GM12891 (cell line): ENCODE results near the gene CDK5RAP2.

Source experiments
- DNase-seq: peaks from one replicate; pipeline ENCODE4 v3.0.0; 2011; ENCODE audit warnings: low spot score; ENCODE audit not compliant: insufficient read length
- FAIRE-seq: peaks from 2 replicates; lab custom pipeline; 2011; peaks lifted over from hg19 to GRCh38; lab: Jason Lieb, UNC
- PAX5 ChIP-seq: IDR thresholded peaks from 2 replicates; pipeline ENCODE4 v1.6.1; 2011; ENCODE audit warnings: low read length, moderate library complexity, mild to moderate bottlenecking; ENCODE audit not compliant: insufficient read depth, severe bottlenecking
- POLR2A ChIP-seq: IDR thresholded peaks from 2 replicates; pipeline ENCODE4 v1.6.1; 2011; ENCODE audit warnings: low read depth, low read length, control low read depth
- POLR2AphosphoS5 ChIP-seq: IDR thresholded peaks from 2 replicates; pipeline ENCODE4 v1.6.1; 2011; ENCODE audit warnings: low read depth, low read length, control low read depth
- POU2F2 ChIP-seq: IDR thresholded peaks from 2 replicates; pipeline ENCODE4 v1.6.1; 2011; ENCODE audit warnings: low read depth, mild to moderate bottlenecking, control low read depth, low read length, moderate library complexity
- SPI1 ChIP-seq: IDR thresholded peaks from 2 replicates; pipeline ENCODE4 v1.6.1; 2011; ENCODE audit warnings: low read depth, low read length, control low read depth
- TAF1 ChIP-seq: IDR thresholded peaks from 2 replicates; pipeline ENCODE4 v1.6.1; 2011; ENCODE audit warnings: low read depth, low read length, control low read depth

Gene CDK5RAP2

GRCh38 chr9:120381839-120382238 lies 198.1 kb downstream of the CDK5RAP2 start:
- no peak for FAIRE-seq
- no peak for DNase-seq
- TF ChIP-seq POLR2A (no peak), SPI1 (no peak), POU2F2 (no peak), TAF1 (no peak), POLR2AphosphoS5 (no peak), PAX5 (no peak)

GRCh38 chr9:120379611-120380010 lies 200.4 kb downstream of the CDK5RAP2 start:
- DNase-seq: no peak
- no peak for FAIRE-seq
- TF ChIP-seq POLR2A: no peak
- no peak for TF ChIP-seq PAX5
- no peak for TF ChIP-seq SPI1
- no peak for TF ChIP-seq TAF1
- TF ChIP-seq POU2F2: no peak
- TF ChIP-seq POLR2AphosphoS5: no peak

DNA sequence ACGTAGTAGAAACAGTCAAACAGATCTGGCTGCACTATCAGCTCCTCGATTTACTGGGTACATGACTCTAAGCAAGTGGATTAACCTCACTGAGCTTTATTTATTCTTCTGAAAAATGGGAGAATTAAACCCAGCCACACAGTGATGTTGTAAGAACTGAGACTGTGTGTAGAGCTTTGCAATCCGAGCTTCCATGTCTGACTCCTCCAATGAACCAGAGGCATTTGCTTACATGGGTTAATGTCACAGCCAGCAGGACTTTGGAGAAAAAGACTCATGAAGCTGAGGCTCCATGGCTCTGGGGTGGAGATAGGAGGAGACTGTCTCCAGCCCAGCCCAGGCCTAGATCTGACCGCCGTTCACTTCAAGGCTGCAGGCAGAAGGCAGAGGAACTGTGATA lies 201.3 kb downstream of the CDK5RAP2 start:
- no peak for TF ChIP-seq POLR2AphosphoS5
- no peak for TF ChIP-seq TAF1
- TF ChIP-seq POLR2A: no peak
- no peak for TF ChIP-seq POU2F2
- no peak for TF ChIP-seq SPI1
- no peak for TF ChIP-seq PAX5
- FAIRE-seq (no peak), DNase-seq (no peak)

DNA sequence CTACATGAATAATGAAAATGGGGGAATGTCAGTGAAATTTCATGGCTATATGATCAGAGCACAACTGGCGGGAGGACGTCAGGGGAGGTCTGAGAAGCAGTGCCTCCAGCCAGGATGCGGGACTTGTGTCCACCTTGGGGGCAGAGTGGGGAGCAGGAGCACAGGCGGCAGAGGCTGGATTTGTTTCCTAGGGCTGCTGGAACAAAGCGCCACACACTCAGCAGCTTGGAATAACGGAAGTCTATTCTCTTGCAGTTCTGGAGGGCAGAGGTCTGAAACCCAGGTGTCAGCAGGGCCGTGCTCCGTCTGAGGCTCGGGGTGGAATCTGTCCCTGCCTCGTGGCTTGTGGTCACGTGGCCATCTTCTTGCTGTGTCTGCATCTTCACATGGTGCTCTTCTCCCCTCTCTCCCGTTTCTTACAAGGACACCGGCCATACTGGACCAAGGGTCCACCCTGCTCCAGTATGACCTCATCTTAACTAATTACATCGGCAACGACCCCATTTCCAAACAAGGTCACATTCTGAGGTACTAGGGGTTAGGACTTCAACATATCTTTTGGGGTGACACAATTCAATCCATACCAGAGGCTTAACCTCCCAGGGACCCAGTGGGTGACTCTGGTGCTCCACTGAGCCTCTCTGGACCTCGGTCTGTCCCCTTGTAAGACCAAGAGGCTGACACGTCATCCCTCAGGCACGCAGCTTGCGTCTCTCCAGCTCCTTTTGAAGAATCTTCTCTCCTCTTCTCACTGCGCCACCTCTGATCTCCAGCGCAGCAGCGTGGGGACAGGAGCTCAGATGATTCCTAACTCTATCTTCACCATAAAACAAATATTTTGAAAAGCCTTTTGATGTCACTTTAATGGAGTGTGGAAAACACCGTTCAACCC lies 202.5 kb downstream of the CDK5RAP2 start:
- no peak for DNase-seq
- no peak for FAIRE-seq
- TF ChIP-seq SPI1 (no peak), POLR2AphosphoS5 (no peak), POU2F2 (no peak), PAX5 (no peak), TAF1 (no peak), POLR2A (no peak)

DNA sequence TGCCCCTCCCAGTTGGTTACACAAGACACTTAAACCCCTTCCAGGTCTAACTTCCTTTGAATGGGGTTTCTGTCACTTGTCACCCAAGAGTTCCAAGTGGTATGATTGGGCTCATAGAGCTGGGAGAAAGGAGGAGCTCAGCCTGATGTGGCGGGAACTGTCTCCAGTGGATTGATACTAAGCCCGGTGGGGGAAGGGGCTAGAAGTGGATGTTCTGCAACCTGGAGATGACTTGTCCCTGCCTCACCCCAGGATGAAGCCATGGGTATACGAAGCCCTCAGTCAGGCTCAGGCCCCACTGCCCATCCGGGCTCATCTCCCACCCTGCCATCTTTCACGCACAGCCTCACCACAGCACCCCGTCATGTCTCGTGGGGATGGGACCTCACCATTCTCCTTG lies 203.9 kb downstream of the CDK5RAP2 start:
- DNase-seq (no peak), FAIRE-seq (no peak)
- TF ChIP-seq SPI1: no peak
- TF ChIP-seq TAF1: no peak
- no peak for TF ChIP-seq POLR2A
- no peak for TF ChIP-seq PAX5
- no peak for TF ChIP-seq POLR2AphosphoS5
- no peak for TF ChIP-seq POU2F2

- no peak for TF ChIP-seq SPI1
- no peak for TF ChIP-seq POLR2AphosphoS5
- TF ChIP-seq POU2F2: no peak
- TF ChIP-seq PAX5: no peak
- no peak for TF ChIP-seq POLR2A
- TF ChIP-seq TAF1: no peak
- DNase-seq: no peak
- FAIRE-seq: no peak
These were observed 204.7 kb downstream of the CDK5RAP2 start for GRCh38 chr9:120375316-120375715.

DNA sequence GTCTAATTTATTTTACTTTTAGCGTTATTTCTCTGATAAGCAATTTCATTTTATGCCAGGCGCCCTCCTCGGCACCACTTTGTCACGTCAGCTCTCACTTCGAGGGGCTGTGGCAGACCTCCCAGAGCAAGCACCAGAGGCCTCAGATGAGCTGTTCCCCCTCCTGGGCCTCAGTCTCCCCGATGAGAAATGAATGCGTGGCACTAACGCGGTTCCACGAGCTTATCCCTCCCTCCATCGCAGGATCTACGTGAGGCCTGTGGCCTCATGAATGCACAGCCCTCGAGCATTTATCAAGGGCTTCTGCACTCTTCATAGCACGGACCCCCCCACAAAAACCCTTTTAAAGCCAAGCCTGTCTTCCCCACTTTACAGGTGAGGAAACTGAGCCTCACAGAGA lies 205.2 kb downstream of the CDK5RAP2 start:
- no peak for TF ChIP-seq POLR2A
- TF ChIP-seq POU2F2: no peak
- no peak for TF ChIP-seq SPI1
- no peak for TF ChIP-seq PAX5
- TF ChIP-seq POLR2AphosphoS5: no peak
- TF ChIP-seq TAF1: no peak
- DNase-seq (no peak), FAIRE-seq (no peak)

- no peak for TF ChIP-seq PAX5
- no peak for TF ChIP-seq POLR2AphosphoS5
- TF ChIP-seq SPI1: no peak
- no peak for TF ChIP-seq POU2F2
- no peak for TF ChIP-seq POLR2A
- TF ChIP-seq TAF1: no peak
- FAIRE-seq: no peak
- DNase-seq: no peak
These were observed 205.7 kb downstream of the CDK5RAP2 start for GRCh38 chr9:120374239-120374638.

DNA sequence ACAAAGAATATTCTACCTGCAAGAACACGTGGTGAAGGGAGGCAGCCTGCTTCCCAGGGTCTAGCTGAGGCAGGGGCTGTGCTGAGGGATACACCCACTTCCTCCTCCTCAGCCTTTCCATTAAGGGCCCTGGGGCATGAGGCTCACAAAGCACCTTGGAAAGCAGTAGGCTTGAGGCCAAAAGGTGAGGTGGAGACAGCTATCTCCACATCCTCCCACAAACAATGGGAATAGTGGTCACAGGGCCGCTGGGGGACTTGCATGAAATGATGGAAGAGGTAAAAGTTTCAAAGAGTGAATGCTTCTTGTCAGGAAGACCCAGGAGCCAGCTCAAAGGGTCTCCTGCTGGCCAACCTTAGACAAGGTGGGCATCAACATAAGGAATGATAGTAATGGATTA lies 207.9 kb downstream of the CDK5RAP2 start:
- FAIRE-seq (no peak), DNase-seq (no peak)
- no peak for TF ChIP-seq SPI1
- TF ChIP-seq POU2F2: no peak
- no peak for TF ChIP-seq POLR2A
- TF ChIP-seq PAX5: no peak
- TF ChIP-seq TAF1: no peak
